ENCODE data around the gene CEP95.

DNA sequence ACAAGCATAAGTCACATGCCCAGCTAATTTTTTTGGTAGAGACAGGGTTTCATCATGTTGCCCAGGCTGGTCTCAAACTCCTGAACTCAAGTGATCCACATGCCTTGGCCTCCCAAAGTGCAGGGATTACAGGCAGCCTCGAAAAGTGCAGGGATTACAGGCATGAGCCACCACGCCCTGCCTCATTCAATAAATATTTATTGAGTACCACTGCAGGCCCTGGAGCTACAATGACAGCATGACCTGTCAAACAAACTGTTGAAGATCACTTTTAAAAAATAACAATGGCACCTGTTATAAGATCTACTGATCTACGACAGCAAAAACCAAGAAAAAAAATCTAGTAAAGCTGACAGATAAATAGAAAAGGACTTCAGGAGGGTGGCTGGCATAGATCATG lies 76.3 kb downstream of the CEP95 start:
- TF ChIP-seq, protein P1, sequence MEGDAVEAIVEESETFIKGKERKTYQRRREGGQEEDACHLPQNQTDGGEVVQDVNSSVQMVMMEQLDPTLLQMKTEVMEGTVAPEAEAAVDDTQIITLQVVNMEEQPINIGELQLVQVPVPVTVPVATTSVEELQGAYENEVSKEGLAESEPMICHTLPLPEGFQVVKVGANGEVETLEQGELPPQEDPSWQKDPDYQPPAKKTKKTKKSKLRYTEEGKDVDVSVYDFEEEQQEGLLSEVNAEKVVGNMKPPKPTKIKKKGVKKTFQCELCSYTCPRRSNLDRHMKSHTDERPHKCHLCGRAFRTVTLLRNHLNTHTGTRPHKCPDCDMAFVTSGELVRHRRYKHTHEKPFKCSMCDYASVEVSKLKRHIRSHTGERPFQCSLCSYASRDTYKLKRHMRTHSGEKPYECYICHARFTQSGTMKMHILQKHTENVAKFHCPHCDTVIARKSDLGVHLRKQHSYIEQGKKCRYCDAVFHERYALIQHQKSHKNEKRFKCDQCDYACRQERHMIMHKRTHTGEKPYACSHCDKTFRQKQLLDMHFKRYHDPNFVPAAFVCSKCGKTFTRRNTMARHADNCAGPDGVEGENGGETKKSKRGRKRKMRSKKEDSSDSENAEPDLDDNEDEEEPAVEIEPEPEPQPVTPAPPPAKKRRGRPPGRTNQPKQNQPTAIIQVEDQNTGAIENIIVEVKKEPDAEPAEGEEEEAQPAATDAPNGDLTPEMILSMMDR (IDR thresholded peaks at IDR 0.05) = no peak
- no peak for TF ChIP-seq EP300 (IDR thresholded peaks at IDR 0.05)
